Kidney tubule cell (primary cell): ENCODE data around the gene DAAM2.

Experiments used
- DNase-seq: peaks from one replicate; pipeline ENCODE4 v3.0.0-alpha.2; 2018; ENCODE audit warnings: low spot score

Gene DAAM2

GRCh38 chr6:39932386-39932910 lies 140.3 kb downstream of the DAAM2 start:
- DNase-seq, result no peak

GRCh38 chr6:39933669-39934130 lies 141.5 kb downstream of the DAAM2 start:
- DNase-seq, result peak; percentile 4

- DNase-seq, result peak; percentile 68
These were observed 142.1 kb downstream of the DAAM2 start, which contains the start of gene MOCS1 for GRCh38 chr6:39934131-39934757. MOCS1 (minus strand) TSS chr6:39934462; CDS start chr6:39934417, 45 bp downstream.

GRCh38 chr6:39935241-39935640 lies 143.1 kb downstream of the DAAM2 start:
- DNase-seq, result no peak

- no peak for DNase-seq
These were observed 144.7 kb downstream of the DAAM2 start for GRCh38 chr6:39936857-39937256.

- DNase-seq, result no peak
These were observed 145.6 kb downstream of the DAAM2 start for GRCh38 chr6:39937686-39938333.

GRCh38 chr6:39938773-39939654 lies 146.8 kb downstream of the DAAM2 start:
- DNase-seq, result no peak

GRCh38 chr6:39941138-39941537 lies 149.0 kb downstream of the DAAM2 start:
- DNase-seq, result no peak

- DNase-seq, result no peak
These were observed 149.6 kb downstream of the DAAM2 start for GRCh38 chr6:39941820-39942219.

GRCh38 chr6:39942903-39943580 lies 150.9 kb downstream of the DAAM2 start:
- DNase-seq, result no peak

- no peak for DNase-seq
These were observed 153.4 kb downstream of the DAAM2 start for GRCh38 chr6:39945626-39946025.

GRCh38 chr6:39947611-39948068 lies 155.5 kb downstream of the DAAM2 start:
- no peak for DNase-seq

- DNase-seq, result no peak
These were observed 156.1 kb downstream of the DAAM2 start for GRCh38 chr6:39948199-39948791.

- no peak for DNase-seq
These were observed 158.0 kb downstream of the DAAM2 start for GRCh38 chr6:39950125-39950720.

GRCh38 chr6:39951191-39951590 lies 159.0 kb downstream of the DAAM2 start:
- DNase-seq, result no peak

GRCh38 chr6:39951716-39952115 lies 159.5 kb downstream of the DAAM2 start:
- DNase-seq, result no peak

GRCh38 chr6:39952167-39952566 lies 160.0 kb downstream of the DAAM2 start:
- no peak for DNase-seq

GRCh38 chr6:39953076-39953618 lies 161.0 kb downstream of the DAAM2 start:
- no peak for DNase-seq
